HL-60 (cell line): Measurements from ENCODE around the gene USF2.

ENCODE experiments used
- SPI1 ChIP-seq: IDR thresholded peaks from 2 replicates; pipeline ENCODE4 v1.6.1; 2012; ENCODE audit warnings: low read depth, mild to moderate bottlenecking, borderline replicate concordance
- TF ChIP-seq, protein P1 (sequence below): IDR thresholded peaks from one replicate; pipeline ENCODE4 v1.5.1; 2011; ENCODE audit warnings: low read length, control low read depth, inconsistent platforms; ENCODE audit not compliant: insufficient read depth

DNA sequence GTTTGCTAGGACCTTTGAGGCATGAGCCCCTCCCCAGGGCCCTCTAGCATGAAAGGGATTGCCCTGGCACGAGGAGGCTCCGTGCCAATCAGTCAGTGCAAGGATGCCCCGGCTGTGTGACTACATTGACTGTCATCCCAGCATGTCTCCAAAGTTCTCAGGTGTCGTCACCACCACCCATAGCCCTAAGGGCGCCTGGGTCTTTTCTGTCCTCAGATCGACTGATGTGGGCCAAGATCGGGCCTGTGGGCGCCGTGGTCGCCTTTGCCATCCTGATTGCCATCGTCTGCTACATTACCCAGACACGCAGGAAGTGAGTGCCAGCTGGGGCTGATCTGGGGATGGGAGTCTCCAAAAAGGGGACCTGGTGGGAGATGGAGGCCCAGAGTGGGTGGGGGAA is 41.6 kb downstream of the USF2 start:
- TF ChIP-seq, protein P1, sequence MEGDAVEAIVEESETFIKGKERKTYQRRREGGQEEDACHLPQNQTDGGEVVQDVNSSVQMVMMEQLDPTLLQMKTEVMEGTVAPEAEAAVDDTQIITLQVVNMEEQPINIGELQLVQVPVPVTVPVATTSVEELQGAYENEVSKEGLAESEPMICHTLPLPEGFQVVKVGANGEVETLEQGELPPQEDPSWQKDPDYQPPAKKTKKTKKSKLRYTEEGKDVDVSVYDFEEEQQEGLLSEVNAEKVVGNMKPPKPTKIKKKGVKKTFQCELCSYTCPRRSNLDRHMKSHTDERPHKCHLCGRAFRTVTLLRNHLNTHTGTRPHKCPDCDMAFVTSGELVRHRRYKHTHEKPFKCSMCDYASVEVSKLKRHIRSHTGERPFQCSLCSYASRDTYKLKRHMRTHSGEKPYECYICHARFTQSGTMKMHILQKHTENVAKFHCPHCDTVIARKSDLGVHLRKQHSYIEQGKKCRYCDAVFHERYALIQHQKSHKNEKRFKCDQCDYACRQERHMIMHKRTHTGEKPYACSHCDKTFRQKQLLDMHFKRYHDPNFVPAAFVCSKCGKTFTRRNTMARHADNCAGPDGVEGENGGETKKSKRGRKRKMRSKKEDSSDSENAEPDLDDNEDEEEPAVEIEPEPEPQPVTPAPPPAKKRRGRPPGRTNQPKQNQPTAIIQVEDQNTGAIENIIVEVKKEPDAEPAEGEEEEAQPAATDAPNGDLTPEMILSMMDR = no peak
- no peak for TF ChIP-seq SPI1
